ENCODE results near the gene SUFU.
A peak's percentile ranks its signal among the peaks of the same experiment; 100 is the strongest.

SUFU gene

DNA sequence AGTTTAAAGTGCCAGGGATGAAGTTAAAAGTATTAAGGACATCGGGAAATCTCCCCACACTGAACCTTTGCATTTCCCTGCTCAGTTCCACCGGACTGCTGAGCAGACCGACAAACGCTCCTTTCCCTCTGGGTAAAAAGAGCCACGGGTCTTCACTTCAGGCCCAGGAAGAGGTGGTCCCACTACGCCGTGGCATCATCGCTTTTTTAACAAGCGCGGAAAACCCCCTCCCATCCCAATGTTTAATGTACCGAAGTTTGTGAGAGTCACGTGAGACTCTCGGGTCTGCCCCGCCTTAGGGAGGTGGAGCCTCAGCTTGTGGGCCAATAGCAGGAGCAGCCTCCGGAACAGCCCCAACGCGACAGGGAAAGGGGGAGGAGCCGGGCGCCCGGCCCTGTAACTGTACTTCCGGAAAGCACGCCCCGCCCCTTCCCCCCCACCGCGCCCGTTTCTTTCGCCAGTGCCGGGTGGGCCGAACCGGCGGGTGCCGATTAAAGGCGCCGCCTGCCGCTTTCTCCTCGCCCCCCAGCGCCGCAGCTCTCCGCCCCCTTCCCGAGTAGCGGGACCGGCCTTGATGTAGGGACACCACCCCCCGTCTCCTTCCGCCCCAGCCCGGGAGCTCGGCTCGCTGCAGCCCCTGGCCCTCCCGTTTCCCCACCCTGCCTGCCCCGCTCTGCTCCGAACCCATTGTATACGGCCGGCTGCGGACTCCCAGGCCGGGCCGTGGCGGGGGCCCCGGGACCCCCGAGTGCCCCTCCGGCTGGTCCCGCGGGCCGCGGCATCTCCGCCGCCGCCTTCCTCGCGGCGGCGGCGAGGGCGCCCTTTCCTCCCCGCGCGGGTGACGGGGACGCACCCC lies 138.3 kb downstream of the SUFU start:
- no peak for TF ChIP-seq CTCF (IDR thresholded peaks at IDR 0.05)
- H3K4me1 ChIP-seq: peaks cover 17% of the 10 kb centered on the region
- peak overlapping the region; percentile 99 for H3K27ac ChIP-seq
- H3K9ac ChIP-seq: peak overlapping the region; percentile 85
- no peaks in the 10 kb centered on the region for H3K36me3 ChIP-seq (ENCODE audit: control insufficient read depth, insufficient read depth, low read length)
- peak overlapping the region; percentile 71 for H3K4me3 ChIP-seq (ENCODE audit: low read depth, low read length)
- H3K4me2 ChIP-seq (ENCODE audit: low read length): peak overlapping the region; percentile 92
- H3K79me2 ChIP-seq: peaks cover 31% of the 10 kb centered on the region
- H3K9me3 ChIP-seq (ENCODE audit: control insufficient read depth, low read length): no peaks in the 10 kb centered on the region
- peak overlapping the region; percentile 75 for H2AFZ ChIP-seq
- H3K27me3 ChIP-seq (ENCODE audit: control insufficient read depth, insufficient read depth, low read length): no peaks in the 10 kb centered on the region

- TF ChIP-seq CTCF (IDR thresholded peaks at IDR 0.05): no peak
- H3K9me3 ChIP-seq (ENCODE audit: control insufficient read depth, low read length): no peaks in the 10 kb centered on the region
- H3K4me2 ChIP-seq (ENCODE audit: low read length): peak overlapping the region; percentile 92
- peak overlapping the region; percentile 85 for H3K9ac ChIP-seq
- no peaks in the 10 kb centered on the region for H3K36me3 ChIP-seq (ENCODE audit: control insufficient read depth, insufficient read depth, low read length)
- peaks cover 20% of the 10 kb centered on the region for H3K4me1 ChIP-seq
- peaks cover 38% of the 10 kb centered on the region for H3K79me2 ChIP-seq
- H3K27ac ChIP-seq: peak overlapping the region; percentile 99
- H3K27me3 ChIP-seq (ENCODE audit: control insufficient read depth, insufficient read depth, low read length): no peaks in the 10 kb centered on the region
- H2AFZ ChIP-seq: peak overlapping the region; percentile 66
- peak overlapping the region; percentile 71 for H3K4me3 ChIP-seq (ENCODE audit: low read depth, low read length)
These were observed 139.1 kb downstream of the SUFU start for GRCh38 chr10:102642736-102643335.

DNA sequence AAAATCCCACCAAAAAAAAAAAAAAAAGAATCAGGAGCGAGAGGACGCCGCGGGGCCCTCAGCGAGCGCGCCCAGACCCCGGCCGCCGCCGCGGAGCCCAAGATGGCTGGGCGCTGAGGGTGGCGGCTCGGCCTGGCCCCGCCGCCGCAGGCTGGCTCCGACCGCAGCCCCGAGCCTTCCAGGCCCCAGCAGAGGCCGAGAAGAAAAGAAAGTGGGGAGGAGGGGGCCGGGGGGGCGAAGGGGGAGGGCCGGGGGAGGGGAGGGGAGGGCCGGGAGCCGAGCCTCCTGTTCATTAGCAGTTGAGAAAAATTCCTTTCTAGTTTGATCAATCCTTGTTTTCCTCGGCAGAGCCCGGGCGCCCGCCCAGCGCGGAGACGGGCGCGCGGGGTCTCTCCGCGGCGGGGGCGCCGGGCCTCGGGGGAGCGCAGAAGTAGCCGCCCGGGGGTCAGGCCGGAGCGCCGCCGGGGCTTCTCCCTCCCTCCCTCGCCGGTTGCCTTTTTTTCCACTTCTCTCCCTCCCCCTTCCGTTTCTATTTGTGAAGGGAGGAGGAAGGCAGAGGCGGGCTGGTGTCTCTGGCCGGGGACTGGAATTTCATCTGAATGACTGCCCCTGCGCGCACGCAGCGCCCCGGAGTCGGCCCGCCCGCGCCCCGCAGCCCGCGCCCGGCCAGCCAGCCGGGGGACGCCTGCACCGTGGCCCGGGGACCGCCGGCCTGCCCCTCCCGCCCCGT lies 139.7 kb downstream of the SUFU start:
- Histone ChIP-seq H3K27ac (peak overlapping the region; percentile 99), H3K79me2 (peaks cover 44% of the 10 kb centered on the region), H3K4me1 (peaks cover 25% of the 10 kb centered on the region), H3K9me3 (ENCODE audit: control insufficient read depth, low read length) (no peaks in the 10 kb centered on the region), H2AFZ (no peak overlapping the region), H3K9ac (no peak overlapping the region), H3K36me3 (ENCODE audit: control insufficient read depth, insufficient read depth, low read length) (no peaks in the 10 kb centered on the region), H3K27me3 (ENCODE audit: control insufficient read depth, insufficient read depth, low read length) (no peaks in the 10 kb centered on the region), H3K4me3 (ENCODE audit: low read depth, low read length) (peak overlapping the region; percentile 71), H3K4me2 (ENCODE audit: low read length) (peak overlapping the region; percentile 96)
- no peak for TF ChIP-seq CTCF (IDR thresholded peaks at IDR 0.05)

GRCh38 chr10:102644066-102644645 lies 140.4 kb downstream of the SUFU start, which contains the start of gene TRIM8:
TSS of gene TRIM8 (plus strand) at chr10:102644479. CDS start at chr10:102644618, 139 bp downstream.
- peaks cover 51% of the 10 kb centered on the region for H3K79me2 ChIP-seq
- no peak within 1 kb of the TSS for H2AFZ ChIP-seq
- H3K4me1 ChIP-seq: peaks cover 29% of the 10 kb centered on the region
- no peaks in the 10 kb centered on the region for H3K36me3 ChIP-seq (ENCODE audit: control insufficient read depth, insufficient read depth, low read length)
- no peaks in the 10 kb centered on the region for H3K9me3 ChIP-seq (ENCODE audit: control insufficient read depth, low read length)
- H3K27me3 ChIP-seq (ENCODE audit: control insufficient read depth, insufficient read depth, low read length): no peaks in the 10 kb centered on the region
- H3K4me3 ChIP-seq (ENCODE audit: low read depth, low read length): peak within 1 kb of the TSS; percentile 82
- H3K4me2 ChIP-seq (ENCODE audit: low read length): peak within 1 kb of the TSS; percentile 96
- peak within 1 kb of the TSS; percentile 87 for H3K9ac ChIP-seq
- peak within 1 kb of the TSS; percentile 99 for H3K27ac ChIP-seq
- no peak for TF ChIP-seq CTCF (IDR thresholded peaks at IDR 0.05)
